T-helper 1 cell (primary cell): ENCODE results near the gene MOSMO.
"Not testable (repeated sequence)": the region's sequence is repeated elsewhere in the genome, so short reads cannot be mapped to it uniquely, and the experiment has no call there.

Source experiments
- DNase-seq, 5 donors: peaks; one replicate each; pipeline ENCODE4 v3.0.0-alpha.2; 2012 to 2020
- total RNA-seq, 4 donors: gene quantifications; one replicate each; lab custom pipeline; 2026; lab: John Stamatoyannopoulos, UW

The MOSMO gene
- total RNA-seq = 5.5 to 13.6 (median 7.7) reads per million in 4 donors

DNA sequence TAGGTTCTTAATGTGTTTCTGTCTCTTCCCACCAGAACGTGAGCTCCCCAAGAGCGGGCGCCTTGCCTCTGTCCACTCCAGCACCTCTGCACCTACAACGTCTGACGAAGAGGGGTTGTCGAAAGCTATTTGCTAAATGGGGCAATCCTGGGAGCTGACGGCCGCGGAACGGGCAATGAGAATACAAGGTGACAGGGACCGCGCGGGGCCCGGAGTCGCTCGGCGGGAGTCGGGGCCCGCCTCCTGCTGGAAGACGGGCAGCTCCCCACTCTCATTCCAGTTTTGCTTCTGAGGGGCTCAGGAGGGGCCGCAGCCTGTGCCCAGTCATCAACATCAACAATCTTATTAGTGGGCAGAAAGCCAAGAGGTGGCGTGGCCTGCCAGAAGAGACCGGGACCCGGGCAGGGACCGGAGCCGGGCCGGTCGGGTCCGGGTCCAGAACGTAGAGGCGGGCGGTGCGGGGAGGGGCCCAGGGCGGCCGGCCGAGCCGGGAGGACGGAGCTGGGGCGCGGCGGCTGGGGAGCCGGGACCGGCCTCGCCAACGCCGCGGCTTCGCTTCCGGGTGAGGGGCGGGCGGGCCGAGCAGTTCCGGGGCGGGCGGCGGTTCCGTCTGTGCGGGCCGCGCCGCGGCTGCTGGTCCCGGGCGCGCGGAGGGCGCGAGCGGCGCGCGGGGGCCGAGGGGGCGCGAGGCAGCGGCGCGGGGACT lies at the start of gene MOSMO:
Gene MOSMO (plus strand): TSS at position 603 of the 706 bp plus-strand sequence. CDS start 191 bp downstream, outside the sequence.
- peak; percentile 45 to 70 (median 56) for DNase-seq

DNA sequence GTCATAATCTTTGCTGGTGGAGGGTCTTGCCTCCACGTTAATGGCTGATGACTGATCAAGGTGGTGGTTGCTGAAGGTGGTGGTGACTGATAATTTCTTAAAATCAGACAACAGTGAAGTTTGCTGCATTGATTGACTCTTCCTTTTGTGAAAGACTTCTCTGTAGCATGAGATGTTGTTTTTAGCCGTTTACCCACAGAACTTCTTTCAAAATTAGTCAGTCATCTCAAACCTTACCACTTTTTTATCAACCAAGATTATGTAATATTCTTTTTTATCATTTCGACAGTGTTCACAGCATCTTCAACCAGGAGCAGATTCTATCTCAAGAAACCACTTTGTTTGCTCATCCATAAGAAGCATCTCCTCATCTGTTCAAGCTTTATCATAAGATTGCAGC lies 48.9 kb upstream of the MOSMO start:
- DNase-seq = peak in 1 of 5 donors; percentile 71

DNA sequence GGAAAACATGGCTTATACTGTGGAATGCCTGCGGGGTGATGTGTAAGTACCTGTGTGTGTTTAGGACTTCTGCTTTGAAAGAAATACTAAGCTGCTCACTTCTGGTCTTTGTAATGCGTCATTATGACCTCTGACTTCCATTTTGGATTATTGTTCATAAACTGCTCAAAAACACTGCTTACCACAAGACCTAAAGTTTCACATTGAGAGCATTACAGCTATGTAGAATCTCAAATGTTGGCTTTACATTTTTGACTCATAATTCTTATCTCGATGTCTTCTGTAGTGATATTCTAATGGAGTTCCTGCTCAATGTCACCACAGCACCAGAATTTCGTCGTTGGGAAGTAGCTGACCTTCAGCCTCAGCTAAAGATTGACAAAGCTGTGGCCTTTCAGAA lies 45.4 kb upstream of the MOSMO start:
- no peak for DNase-seq

DNA sequence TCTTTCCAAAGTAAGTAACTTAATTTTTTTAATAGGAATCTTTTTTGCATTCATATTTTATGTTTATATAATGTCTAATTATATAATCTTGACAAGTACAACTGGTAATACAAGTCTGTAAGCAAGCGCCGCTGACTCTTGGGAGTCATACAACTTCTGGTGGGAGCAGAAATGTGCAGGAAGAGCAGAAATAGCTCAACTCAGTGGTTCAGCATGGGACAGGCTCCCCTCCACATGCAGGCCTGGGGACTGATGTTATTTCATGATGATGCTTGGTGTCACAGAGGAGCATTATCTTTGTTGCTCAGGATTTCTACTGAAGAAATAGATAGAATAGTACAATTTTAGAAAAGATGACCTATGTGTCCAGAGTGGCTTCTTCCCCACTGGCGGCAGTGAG lies 44.0 kb upstream of the MOSMO start:
- no peak for DNase-seq

DNA sequence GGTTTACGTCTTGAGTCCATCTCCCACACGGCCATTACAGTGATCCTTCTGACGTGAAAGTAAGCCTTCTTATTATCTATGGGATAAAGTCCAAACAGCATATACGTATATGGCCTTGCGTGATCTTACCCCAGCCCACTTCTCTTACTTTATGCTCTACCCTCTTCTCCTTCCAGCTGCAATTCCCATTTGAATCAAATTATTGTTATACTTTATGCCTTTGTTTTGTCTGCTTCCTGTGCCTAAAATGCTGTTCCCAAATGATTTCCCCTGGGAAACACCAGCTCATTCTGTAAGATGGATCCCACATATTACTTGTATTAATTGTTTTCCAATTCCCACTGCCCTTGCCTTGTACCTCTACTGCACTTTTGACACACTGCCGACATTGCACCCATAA lies 43.6 kb upstream of the MOSMO start:
- DNase-seq = no peak

GRCh38 chr16:21971856-21972255 lies 36.1 kb upstream of the MOSMO start:
- DNase-seq = no peak

- DNase-seq = no peak
These were observed 34.0 kb upstream of the MOSMO start for GRCh38 chr16:21973945-21974344.

GRCh38 chr16:21980032-21980431 lies 27.9 kb upstream of the MOSMO start:
- DNase-seq = no peak

GRCh38 chr16:21982108-21982507 lies 25.8 kb upstream of the MOSMO start:
- DNase-seq = no peak

DNA sequence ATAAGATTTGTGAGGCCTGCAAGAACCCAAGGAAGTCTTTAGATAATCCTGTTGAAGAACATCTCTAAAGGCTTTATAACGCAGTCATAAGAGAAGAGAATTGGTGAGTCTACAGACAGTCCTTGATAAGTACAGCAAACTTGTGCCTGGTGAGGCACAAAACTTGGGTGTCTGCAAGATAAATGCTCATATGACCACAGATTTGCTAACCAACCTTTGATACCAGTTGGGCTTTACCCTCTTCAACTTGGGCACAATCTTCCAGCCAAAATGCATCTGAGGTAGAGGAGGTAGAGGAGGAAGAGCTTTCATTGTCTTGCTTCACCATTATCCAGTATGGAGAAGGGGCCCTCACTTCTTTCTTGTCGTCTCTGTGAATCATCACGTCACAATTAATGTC lies 23.8 kb upstream of the MOSMO start:
- no peak for DNase-seq

- DNase-seq = no peak
These were observed 22.4 kb upstream of the MOSMO start for GRCh38 chr16:21985524-21985923.

DNA sequence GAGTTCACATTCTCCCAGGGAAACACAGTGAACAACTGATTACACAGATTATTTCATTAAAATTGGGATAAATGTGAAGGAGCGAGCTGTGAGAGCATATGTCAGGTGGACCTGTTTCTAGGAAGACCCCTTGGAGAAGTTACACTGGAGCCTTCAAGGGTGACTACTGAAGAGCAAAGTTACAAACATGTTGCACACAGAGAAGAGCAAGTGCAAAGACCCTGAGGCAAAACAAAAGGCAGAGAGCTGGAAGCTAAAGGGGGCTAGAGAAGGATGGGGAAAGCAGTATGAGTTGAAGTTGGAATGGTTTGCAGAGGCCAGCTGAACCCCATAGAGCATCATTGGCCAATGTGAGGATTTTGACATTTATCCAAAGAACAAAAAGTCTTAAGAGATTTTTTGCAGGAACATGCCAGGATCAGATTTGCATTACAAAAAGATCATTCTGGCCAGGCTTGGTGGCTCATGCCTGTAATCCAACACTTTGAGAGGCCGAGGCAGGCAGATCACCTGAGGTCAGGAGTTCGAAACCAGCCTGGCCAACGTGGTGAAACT lies 21.1 kb upstream of the MOSMO start:
- DNase-seq = no peak

DNA sequence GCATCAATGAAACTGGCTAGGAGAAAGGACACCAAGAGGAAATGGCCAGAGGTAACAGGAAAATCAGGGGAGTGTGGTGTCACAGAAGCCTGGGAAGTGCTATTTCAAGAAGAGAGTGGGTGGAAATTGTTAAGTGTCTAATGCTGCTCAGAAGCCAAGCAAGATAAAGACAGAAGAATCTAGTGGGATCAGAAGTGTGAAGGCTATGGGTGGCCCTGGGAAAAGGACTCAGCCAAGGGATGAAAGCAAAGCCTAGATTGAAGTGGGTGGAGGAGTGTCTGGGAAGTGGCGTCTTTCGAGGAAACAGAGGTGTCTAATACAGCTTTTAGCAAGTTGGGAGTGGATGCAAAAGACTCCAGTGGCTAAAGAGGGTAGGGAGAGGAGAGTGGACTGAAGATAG lies 20.4 kb upstream of the MOSMO start:
- no peak for DNase-seq

- no peak for DNase-seq
These were observed 18.8 kb upstream of the MOSMO start for GRCh38 chr16:21989133-21989532.

DNA sequence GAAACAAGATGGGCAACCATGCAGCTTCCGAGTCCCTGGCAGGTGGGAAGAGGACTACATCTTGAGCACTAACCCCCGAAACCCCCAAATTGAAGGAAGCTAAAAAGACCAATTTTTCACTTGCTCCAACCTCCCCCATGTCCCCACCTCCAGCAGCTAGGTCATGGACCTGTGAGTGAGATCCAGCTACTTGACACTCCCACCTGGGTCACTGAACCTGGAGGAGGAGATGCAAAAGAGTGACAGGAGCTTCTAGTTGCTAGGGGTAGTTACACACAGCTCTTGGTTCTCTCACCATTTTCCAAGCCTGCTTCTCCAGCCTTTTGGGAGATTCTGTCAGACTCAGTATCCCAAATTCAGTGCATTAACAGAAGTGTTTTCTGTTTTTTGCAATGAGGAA lies 18.2 kb upstream of the MOSMO start:
- no peak for DNase-seq

DNA sequence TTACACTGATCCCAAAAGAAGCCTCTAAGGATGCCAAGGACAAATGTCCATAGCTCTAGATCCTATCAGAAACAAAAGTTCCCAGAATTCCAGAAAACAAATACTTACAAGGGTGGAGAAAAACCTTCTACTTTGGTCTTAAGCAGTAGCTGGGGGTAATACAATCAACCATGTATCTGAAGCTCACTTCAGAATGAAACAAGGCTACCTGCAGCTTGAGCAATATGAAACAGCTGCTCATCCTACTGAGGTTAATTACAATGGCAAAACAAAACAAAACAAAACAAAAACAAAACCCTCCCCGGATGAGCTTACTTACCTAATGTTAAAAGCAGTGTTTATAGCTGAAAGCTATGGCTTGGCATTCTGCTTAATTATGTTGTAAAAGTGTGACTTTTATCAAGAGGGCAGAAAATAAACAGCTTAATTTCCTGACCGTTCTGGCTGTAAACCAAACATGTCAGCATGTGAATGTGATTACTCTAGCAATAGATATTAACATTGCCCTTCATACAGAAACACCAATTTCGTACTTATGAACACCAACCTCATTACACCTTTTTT lies 17.4 kb upstream of the MOSMO start:
- DNase-seq = no peak

DNA sequence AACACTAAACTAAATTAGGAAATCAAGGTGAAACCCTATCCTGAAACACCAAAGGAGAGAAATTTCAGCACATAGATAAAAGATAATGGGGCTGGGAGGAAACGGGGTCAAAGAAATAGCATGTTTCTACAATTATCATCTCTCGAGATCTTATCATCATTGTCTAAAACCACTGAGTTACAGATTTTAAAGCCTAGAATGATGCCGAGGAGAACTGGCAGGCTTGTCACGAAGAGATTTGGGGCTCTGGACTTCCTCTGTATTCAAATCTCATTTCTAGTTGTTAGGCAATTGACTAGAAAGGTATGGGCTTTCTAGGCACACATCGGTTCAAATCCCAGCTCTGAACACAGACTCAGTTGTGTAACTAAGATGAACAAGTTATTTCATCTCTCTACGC lies 16.3 kb upstream of the MOSMO start:
- peak in 1 of 5 donors; percentile 20 for DNase-seq

- no peak for DNase-seq
These were observed 12.9 kb upstream of the MOSMO start for GRCh38 chr16:21994856-21995465.

DNA sequence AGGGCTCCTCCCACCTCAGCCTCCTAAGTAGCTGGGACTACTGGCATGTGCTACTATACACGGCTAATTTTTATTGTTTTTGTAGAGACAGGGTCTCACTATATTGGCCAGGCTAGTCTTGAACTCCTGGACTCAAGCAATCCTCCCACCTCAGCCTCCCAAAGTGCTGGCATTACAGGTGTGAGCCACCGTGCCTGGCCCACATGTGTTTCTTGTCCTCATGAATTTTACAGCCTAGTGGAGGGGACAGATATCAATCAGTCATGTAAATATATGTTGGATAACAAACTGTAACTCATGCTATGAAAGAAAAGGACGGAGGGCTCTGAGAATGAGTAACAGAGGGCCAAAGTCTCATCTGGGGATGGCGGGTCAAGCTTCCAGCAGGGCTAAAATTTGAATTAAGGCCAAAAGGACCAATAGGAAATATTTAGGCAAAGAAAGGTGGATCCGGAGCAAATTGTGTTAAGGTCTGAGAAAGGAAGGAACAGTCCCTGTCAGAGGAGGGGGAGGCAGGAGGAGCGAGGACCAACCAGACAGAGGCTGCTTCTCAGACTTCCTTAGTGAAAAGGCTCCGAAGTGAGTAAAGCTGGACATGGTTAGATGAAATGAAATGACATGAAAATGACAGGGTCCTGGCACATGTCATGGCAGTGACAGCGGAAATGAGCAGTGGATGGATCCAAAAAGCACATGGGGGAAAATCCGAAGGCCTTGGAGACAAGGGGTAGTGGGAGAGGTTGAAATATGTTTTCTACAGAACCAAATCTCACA lies 10.8 kb upstream of the MOSMO start:
- DNase-seq = no peak

DNA sequence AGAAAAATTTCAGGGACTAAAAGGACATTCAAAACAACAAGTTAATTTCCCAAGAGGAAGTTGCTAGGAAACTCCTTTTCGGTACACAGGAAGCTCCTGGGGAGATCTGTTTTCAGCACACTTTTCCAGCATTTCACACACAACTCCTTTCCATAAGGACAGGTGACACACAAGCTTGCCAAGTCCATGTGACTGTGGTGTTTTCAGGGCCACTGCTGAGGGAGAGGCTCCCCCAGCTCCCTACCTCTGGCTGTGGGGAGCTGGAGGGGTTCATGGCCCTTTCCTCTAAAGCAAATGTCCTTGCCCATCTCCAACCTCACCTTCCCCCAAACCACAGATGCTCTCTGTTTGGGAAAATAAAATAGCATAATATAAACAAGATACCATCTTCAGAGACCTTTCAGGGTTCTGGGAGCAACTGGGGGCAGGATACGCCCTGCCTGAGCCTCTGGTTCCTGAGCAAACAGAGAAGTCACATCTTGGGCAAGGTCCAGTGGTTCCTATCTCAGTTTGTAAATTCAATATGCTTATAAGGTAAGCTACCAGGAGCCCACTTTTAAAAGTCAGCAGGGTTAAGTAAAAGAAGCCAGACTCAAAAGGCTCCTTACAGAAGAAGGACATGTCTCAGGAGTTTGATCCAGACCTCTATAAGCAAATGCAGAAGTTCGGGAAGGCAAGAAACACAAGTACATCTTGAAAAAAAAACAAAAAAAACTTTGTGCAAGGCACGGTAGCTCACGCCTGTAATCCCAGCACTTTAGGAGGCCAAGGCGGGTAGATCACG lies 10.0 kb upstream of the MOSMO start:
- no peak for DNase-seq

GRCh38 chr16:22001591-22001990 lies 6.3 kb upstream of the MOSMO start:
- DNase-seq = no peak

- DNase-seq = not testable (repeated sequence)
These were observed 5.9 kb upstream of the MOSMO start for GRCh38 chr16:22002047-22002446.
